NCI-H1694 treated with DMSO at 0.1 percent for 48 hours (cell line): ENCODE measurements around the gene PLA2G2A.
"Not testable (repeated sequence)": the region's sequence is repeated elsewhere in the genome, so short reads cannot be mapped to it uniquely, and the experiment has no call there.

Source experiments
- DNase-seq: peaks from one replicate; lab custom pipeline; 2025; lab: John Stamatoyannopoulos, UW

PLA2G2A gene

DNA sequence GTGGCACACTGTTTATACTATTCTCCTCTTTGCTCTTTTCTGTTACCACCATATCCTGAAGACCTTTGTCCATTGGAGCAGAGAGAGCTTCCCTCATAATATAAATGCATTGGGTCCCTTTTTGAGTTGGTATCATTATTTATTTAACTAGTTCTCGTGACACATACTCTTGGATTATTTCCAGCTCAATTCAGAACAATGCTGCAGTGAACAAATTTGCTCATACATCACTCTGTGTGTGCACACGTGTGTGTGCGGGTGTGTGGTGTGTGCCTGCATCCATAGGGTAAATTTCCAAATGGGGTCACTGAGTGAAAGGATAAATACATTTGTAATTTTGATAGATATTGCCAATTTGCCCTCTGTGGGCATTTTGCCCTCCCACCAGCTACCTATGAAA lies 5.8 kb downstream of the PLA2G2A start:
- no peak for DNase-seq

- DNase-seq = no peak
Measured at GRCh38 chr1:19971664-19972063, 7.8 kb downstream of the PLA2G2A start.

- no peak for DNase-seq
Measured at GRCh38 chr1:19969898-19970660, 9.3 kb downstream of the PLA2G2A start.

DNA sequence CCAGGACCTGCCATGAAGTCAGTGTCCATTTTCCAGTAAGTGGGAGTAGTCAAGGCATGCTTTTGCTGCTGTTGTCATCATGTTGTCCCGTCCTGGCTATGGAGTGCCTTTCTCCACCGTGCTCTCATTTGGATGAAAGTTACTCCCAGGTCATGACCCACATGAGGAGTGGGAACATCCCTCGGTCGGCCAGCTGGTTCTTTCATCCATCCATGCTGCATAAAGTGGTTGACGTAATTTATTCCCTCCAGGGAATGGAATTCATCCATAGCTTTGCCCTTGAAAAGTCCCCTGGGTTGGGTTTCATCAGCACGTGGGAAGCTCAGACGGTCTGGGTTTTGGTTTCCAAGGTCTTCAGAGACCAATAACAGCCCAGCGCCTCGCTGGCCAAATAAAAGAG lies 11.6 kb downstream of the PLA2G2A start:
- DNase-seq = no peak

DNA sequence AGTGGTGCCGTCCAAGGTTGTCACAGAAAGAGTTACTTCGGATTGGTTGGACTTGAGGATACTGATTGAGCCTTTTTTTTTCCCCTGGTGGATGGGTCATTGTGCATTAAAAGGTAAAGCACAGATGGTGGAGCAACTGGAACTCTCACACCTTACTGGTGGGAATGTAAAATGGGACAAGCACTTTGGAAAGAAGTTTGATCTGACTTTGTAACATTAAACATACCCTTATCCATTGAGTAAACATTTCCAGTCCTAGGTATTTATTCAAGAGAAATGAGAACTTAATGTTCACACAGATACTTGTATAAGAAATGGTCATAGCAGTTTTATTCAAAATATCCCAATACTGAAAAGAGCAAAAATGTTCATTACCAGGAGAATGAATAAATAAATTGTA lies 14.9 kb downstream of the PLA2G2A start:
- no peak for DNase-seq

DNA sequence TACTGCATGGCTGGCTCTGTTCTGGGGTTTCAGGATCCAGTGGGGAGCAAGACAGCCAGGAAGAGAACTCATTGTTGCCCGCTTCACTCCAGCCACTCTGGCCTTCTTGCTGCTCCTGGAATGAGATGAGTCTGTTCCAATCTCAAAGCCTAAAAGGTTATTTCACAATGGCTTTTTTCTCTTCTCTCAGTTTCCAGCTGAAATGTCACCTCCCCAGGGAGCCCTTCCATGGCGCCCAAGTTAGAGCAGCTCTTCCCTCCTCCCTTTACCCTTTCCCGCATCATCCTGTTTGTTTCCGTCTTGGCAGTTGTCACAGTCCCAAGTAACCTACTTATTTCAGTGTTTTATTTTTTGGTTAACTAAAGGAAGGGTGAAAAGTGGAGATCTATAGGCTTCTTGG lies 15.8 kb downstream of the PLA2G2A start:
- no peak for DNase-seq

DNA sequence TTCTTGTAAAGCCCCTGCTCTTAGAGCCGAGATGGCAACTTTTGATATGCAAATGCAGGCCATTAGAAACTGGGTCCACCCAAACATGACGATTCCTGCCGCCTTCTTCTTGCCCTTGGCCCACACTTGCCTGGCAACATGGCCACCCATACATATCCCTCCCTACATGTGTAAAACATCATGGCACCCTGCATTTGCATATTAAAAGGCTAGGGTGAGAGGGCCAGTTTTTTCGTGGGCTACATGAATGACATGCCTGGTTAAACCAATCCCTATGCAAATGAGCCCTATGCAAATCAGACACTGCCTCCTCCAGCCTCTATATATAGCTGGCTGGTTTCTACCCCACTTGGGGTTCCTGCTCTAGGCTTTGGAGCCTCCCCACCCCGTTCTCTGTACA lies 18.8 kb downstream of the PLA2G2A start:
- no peak for DNase-seq

DNA sequence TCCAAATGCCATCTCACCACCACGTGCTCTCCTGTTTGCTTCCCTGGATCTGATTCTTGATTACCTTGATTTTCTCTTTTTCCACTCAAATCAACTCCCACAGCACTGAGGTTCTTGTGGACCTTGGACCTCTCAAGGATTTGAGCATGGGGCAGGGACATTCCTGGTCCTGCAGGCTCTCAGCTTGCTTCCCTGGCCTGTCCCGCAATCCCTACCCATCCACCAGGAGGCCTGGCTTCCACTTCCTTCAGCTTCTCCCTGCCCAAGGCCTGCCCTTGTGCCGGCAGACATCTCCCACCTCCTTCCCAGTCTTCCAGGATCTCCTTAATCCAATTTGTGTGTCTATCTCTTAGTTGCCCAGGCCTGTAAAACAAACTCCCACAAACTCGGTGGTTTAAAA lies 21.6 kb downstream of the PLA2G2A start:
- no peak for DNase-seq

DNA sequence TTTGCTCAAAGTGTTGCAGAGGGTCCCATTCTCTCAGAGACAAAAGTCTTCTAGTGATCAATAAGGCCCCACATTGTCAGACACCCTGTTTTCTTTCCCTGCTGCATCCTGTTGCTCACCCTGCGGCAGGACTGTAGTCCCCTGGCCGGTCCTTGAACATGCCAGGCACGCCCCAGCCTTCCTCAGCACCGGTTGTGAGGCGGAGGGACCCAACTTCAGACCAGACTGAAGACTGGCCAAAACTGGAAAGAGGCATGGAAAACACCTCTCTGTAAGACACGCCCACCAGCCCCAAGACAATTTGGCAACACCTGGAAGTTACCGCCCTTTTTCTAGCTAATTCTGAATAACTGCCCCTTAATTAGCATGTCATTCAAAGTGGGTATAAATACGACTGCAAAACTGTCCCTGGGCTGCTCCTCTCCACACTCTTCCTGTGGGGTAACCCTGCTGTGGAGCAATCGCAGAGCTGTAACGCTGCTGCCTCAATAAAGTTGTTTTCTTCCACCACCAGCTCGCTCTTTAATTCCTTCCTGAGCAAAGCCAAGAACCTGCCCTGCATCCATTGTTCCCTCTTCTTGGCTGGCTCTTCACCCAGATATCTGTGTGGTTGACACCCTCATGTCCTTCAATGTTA lies 23.8 kb downstream of the PLA2G2A start:
- no peak for DNase-seq

DNA sequence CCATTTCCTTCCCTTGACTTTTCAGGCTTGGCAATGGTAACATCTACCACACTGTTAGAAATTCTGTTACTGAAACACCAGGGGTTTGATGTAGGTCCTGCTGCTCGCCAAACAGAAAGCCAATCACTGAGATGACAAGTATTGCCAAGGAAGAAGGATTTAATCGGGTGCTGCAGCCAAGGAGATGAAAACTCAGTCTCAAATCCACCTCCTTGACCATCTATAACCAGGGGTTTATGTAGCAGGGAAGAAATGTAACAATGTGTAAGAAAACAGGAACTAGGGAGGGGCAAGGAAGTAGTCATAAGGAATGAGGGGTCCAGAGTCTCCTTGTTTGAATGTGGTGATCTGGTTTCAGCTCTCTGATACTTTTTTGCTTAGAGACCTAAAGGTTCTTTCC lies 25.4 kb downstream of the PLA2G2A start:
- no peak for DNase-seq

- DNase-seq = no peak
Measured at GRCh38 chr1:19949016-19949415, 30.4 kb downstream of the PLA2G2A start.

DNA sequence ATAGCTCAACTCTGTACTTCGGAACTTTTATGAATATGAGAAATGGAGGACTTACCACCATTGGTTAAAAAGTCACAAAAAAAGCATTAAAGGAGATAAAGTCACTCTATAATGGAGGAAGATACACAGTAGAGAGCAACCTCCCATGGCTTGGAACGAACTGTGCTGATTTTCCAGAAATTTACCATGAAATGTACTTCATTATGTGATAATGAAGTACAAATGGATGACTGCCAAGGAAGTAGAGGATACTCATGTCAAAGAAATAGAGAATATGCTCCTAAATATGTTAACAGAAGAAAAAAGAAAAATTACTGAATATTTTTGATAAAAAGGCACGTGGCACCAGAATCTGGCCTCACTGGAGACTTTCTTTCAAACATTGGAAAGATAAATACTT lies 32.4 kb downstream of the PLA2G2A start:
- DNase-seq = no peak

DNA sequence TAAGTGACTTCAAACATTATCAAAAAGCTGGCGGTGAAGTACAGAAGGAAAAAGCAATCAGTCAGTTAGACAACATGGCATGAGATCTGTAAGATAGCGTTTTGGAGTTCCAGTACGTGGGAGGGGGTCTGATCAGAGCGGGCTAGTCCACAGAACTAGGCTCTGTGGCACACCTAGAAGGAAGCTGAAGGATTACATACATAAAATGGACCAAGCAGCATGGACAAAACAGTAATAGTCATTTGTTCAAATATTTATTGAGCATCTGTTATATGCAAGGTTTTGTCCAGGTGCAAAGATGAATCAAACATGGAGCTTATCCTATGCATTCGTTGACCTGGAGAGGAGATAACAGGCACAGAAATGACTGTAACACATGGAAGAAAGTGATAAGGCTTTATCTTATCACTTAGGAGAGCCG lies 33.1 kb downstream of the PLA2G2A start:
- DNase-seq = no peak

- DNase-seq = no peak
Measured at GRCh38 chr1:19945914-19946313, 33.5 kb downstream of the PLA2G2A start.

GRCh38 chr1:19942657-19943056 lies 36.8 kb downstream of the PLA2G2A start:
- no peak for DNase-seq

DNA sequence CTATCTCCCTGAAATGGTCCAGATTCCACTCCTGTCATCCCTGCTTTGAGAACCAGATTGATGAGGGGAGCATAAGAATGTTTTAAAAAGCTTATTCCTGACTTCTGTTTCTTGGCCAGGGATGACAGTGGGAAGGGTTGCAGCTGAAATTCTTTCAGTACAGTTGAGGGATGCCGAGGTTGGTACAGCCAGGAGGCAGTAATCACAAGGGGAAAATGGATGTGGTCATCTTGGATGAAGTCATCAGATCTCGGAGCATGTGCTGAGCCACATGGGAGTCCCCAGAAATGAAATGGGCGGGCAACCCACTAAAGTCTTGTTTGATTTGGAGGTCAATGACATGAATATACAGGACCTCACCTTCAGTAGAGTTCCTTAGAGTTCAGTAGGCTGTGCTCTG lies 37.3 kb downstream of the PLA2G2A start:
- no peak for DNase-seq

DNA sequence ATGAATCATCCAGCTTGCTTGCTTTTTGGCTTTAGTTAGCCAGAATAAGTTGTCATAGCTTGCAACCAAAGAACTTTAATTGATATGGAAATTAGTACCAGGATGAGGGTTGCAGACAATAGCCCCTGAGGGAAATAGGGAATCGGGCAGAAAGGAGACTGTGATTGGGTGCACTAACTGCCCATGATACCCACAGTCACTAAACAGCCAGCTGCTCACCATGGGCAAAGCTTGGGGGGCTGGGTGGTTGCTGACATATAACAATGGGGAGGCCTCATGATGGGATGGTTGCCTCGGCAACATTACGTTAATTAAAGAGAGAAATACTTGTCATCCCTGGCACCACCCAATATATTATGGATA lies 38.2 kb downstream of the PLA2G2A start:
- no peak for DNase-seq

GRCh38 chr1:19940486-19941205 lies 38.8 kb downstream of the PLA2G2A start:
- DNase-seq = no peak

GRCh38 chr1:19938472-19938871 lies 40.9 kb downstream of the PLA2G2A start:
- no peak for DNase-seq

DNA sequence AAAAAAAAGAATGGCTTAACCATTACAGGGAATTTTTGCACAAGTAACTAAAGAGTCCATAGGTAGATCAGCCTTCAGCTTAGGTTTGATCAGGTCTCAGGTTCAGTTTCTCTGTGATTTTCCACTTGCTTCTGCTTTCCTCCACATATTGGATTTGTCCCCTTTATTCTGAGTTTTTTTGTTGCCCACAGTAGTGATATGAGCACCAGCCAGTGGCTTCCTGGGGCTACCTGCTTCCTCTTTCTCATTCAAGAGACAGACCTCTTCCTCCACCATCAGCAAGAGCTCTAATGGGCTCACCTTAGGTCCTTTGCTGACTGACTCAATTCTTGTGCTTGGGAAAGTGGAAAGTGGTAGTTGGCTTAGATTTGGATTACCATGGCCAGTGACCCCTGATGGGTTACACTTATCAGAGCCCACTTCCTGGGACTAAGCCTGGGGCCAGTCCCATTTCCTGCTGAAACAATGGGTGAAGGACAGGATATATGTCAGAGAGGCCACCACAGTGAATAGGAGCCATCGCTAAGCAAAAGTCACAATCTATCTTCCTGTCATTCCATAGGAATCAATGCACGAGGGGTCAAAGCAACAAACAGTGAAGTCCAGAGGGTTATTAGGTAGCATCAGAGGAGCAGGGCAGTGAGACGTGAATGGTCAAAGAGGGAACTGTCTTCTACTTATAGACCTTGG lies 43.2 kb downstream of the PLA2G2A start:
- DNase-seq = no peak

- DNase-seq = no peak
Measured at GRCh38 chr1:19934336-19934735, 45.1 kb downstream of the PLA2G2A start.

GRCh38 chr1:19932866-19933265 lies 46.6 kb downstream of the PLA2G2A start:
- no peak for DNase-seq

GRCh38 chr1:19927130-19927421 lies 52.3 kb downstream of the PLA2G2A start:
- not testable (repeated sequence) for DNase-seq
